HG03039 (cell line): ENCODE results near the gene GALNT10.

Source experiments
- ATAC-seq: cut with Tn5 transposase; IDR thresholded peaks from one replicate; pipeline ENCODE4 v1.9.1; 2021; ENCODE audit warnings: mild to moderate bottlenecking, moderate library complexity; ENCODE audit not compliant: unreplicated experiment

The GALNT10 gene

DNA sequence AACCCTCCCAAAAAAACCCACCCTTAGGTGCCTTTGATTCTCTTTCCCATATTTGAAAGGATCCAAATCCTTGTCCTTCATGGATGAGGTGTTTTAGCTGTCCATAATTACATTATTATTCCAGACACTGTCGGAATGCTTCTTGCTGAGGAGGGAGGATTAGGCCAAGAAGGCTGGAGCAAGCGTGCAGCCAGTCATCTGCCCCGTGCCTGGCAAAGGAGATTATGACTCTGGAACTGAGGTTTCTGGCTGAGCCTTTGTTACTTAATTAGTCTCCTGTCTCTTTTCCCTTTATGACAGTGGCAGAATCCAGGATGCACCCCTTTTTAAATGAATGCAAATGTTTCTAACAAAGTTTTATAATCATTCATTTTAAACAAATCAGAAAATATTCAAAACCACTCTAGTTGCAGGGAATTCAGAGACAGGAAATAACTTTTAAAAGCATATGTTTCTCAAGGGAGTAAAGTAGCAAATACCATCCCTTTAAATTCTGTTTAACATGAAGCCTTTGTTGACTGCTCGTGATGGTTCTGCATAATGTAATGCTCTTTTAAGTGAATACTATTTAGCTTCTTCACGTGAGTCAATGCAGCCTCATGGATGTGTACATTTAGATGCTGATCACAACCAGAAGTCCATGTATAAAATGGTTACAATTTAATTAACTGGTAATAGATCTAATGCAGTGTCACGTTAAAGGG is 69.8 kb downstream of the GALNT10 start:
- no peak for ATAC-seq

DNA sequence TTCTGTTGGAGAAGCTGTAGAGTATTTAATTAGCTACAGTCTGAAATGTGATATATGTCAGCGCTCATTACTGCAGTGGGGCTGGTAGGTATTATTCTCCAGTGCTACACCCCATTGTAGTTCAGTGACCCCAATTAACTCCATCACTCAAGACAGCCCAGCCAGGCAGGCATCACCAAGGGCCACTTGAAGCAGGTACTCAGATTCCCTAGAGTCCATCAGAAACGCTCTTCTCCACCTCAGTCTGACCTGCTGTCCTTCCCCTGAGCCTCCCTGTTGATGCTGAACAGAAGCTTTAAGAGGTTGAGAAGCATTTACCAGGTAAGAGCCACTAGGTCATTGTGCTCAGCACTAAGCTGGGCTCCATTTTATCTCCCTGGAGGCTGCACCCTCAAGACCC is 71.8 kb downstream of the GALNT10 start:
- no peak for ATAC-seq

DNA sequence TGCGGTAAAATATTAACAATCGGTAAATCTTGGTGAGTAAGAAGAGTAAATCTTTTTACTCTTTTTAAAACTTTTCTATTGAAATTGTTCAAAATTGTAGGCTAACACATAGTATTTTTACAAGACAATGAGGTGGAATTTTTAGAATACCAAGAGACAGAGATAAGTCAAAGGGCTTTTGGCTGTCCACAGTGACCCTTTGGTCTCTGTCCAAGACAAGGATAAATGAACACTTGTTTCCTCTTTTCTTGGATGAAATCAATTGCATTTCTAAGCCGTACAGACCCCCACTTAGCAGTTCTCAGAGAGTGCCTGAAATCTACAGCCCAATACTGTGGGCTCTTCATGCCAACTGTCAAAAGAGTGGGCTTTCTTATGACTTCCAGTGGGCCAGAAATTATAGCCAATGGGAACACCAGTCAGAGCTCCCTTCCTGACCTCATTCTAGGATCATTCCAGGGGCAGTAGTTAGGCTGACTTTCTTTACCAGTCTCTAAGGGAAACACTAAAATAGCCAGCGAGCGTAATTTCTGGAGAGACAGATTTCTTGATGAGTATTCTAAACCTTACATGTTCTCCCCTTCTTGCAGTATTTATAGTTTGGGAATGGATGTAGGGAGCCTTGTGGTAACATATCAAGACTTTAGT is 74.1 kb downstream of the GALNT10 start:
- ATAC-seq: no peak

DNA sequence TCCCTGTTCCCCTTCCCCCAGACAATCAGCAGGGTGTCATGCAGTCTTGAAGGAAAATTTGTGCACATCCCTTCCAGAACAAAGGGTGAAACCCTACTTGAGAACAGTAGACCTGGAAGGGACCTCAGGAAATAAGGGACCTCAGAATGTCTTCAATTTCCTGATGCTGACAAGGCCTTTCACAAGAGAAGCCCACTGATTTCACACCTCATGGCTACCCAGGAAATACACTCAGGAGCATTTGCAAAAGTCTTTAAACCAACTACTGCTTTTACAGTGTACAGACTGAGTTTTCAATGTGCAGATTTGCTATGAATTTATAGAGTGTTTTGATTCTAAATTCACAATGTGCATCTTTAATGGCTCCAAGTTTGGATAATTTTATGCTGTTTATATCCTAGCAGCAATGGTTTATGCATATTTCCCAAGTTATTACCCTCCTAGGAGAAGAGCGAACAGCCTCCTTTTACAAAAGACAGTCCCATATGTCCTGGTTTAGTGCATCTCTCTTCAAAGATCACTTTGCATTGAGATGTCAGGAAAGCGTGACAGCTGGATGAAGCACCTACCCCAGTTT is 74.8 kb downstream of the GALNT10 start:
- no peak for ATAC-seq

DNA sequence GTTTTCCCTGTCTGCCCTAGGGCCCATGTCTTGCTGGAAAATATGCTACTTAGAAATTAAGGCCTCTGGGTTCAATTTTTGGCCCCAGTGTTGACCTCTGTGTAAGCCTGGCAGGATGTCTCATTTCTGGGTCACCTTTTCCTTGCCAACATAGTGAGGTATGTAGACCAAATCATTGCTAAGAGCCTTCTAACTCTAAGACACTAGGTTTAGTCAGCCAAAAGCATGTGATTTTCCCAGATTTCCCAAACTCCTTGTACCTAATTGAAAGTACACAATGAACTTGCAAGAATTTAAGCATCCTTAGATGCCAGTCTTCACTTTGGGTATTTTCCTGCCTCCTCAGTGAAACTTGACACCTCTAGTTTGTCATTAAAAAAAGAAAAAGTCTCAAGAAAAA is 77.0 kb downstream of the GALNT10 start:
- ATAC-seq: no peak

DNA sequence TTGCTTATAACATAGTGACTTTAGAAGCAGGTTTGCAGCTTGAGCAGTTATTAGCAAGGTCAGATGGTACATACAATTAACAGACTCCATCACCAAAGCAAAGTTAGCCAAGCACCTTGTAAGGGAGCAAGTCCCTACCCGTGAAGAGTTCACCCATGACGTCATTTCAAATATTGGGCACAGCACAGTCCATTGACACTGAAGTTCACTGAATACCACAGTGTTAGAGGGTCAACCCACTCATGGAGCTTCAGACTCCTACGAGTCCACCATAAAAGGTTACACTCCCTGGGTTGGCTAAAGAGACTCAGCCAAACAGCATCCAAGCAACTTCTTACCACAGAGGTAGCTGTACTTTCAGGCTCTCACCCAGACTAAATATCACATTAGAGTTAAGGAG is 77.5 kb downstream of the GALNT10 start:
- no peak for ATAC-seq

DNA sequence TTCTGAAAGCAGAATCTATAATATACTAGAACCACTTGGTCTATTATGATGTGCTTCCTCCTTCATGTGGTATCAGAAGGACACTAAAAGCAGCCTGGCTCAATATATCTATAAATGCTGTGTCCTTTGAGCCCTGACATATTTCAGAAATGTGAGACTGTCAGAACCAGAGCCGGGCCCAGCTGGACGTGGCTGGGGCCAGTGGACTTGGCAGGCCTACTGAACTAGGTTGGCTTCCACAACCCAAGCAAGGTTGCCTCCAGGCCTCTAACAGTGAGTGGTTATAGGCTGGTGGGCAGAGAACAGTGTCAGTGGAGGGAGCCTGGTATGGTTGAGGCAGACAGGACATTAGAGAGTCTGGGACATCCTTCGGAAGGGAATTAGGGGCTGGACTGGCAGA is 78.9 kb downstream of the GALNT10 start:
- ATAC-seq: no peak

DNA sequence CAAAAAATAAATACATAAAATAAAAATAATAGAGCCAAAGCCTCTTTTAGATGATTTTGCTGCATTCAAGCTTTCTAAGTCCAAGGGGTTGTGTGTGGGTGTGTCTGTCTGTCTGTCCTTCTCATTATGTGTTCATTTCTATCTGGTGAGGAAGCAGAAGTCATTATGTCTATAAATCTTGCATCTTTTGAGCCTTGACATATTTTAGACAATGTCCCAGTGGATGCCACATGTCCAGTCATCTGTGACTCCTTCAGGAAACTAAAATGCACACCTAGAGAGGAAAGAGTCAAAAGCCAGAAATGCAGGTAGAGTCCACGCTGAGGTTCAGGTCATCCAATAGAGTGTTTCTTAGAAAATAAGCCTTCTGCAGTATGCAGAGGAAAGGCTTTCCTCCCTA is 80.9 kb downstream of the GALNT10 start:
- ATAC-seq: no peak

DNA sequence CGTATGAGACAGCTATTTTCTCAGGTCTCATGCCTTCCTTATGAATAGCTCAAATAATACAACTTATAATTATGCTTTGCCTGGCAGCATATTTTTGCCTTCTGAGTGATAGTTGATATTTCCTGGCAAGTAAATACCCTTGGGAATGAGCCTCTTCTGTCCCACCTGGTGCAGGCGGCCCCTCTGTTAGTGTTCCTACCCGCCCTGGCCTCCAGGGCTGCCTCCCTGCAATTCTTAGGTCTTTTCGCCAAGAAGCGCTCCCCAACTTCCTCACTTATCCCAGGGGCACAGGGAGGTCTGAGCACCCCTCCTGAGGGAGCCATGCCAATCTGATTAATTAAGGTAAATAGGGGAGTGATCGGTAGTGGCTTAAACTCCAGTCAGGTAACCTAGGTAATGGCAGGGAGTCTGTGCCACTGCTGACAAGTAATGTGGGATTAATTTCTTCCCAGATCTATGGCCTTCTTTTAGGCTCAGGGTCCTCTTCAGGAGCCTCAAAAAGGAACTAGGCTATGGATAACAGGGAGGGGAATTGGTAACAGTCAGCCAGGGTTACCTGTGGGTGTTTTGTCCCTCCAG is 81.5 kb downstream of the GALNT10 start:
- no peak for ATAC-seq

DNA sequence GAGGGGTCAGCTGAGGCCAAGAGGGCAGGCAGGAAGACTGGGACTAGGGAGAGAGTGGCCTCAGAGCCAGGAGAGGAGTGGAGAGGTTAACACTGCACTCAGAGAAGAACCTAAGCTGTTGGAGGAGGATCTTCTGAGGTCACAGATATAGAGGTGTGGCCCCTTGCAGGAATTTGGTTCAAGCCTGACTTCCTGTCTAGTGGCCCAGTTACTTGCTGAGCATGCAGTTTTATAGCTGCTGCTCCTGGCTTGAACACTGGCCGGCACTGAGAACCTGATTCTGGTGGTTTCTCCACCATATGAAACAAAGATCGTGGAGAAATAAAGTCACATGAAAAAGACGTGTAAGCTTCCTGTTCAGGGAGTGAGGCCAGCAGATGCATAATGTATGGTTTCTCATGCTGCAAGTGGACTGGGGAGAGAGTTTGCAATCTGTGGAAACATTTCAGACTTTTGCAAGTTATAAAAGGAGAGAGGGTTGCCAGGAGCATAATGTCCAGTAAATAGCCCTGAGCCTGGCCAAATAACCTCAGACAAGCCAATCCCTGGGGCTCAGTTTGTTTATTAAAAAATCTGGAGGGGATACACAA is 82.6 kb downstream of the GALNT10 start:
- ATAC-seq: peak; percentile 65

DNA sequence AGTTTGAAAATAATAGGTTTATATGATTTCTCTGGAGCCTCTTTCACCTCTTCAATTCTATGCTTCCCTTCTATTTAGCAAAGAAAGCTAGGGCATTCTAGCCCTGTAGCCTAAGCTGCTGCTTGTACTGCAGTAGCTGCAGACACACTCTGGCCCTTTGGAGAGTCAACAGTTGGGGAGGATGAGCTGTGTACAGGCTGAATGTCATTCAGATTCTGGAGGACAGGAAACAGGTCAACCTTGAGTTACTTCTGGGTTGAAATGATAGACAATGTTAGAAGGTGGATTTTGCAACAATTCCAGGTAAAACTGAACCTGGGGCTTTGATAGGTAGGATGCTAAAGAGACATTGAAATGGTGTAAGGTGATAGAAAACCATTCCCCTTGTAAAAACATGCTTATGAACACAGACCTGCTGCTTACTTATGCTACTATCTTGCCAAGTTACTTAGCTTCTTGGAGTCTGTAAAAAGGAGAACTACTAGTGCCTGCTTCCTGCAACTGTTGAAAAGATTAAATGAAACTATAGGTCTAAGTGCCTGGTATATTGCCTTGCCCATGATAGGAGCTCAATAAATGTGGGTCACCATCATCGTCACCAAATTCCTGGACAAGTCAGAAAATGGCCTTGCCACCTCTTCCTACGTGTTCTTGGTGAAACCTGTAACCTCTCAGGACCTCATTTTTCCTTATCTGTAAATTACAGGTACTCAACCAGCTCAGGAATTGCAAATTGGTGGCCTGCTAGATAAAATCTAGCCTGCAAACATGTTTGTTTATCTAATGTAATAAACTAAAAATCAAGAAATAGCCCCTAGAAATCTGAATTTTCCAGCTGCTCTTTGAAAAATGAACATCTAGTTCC is 83.7 kb downstream of the GALNT10 start:
- no peak for ATAC-seq

DNA sequence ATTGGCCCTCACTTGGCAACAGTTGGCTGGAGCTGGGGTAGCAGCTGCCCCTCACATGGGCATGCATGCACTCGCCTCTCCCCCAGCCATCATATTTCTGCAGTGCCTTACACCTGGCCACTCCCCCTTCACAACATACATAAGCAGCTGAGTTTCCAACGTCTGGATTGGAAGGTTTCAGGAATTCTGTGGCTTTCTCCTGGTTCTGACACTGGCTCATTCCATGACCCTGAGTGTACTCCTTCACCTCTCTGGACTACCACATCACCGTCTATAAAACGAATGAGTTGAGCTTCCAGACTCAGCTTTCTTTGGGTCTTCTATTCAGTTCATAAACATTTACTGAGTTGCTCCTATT is 84.3 kb downstream of the GALNT10 start:
- no peak for ATAC-seq

DNA sequence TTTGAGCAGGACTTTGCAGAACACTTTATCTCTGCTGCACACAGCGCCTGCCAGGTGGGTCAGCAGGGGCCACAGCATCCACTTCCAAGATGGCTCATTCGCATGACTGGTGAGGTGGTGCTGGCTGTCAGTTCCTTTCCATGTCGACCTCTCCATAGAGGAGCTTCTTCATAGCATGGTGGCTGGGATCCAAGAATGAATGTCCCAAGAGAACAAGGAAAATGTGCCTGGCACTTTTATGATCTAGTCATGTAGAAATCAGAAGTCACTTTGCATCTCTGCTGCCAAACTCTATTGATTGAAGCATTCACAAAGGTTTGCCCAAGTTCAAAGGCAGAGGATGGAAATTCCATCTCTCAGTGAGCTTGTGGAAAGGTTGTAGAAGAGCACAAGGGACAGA is 85.0 kb downstream of the GALNT10 start:
- ATAC-seq: no peak

DNA sequence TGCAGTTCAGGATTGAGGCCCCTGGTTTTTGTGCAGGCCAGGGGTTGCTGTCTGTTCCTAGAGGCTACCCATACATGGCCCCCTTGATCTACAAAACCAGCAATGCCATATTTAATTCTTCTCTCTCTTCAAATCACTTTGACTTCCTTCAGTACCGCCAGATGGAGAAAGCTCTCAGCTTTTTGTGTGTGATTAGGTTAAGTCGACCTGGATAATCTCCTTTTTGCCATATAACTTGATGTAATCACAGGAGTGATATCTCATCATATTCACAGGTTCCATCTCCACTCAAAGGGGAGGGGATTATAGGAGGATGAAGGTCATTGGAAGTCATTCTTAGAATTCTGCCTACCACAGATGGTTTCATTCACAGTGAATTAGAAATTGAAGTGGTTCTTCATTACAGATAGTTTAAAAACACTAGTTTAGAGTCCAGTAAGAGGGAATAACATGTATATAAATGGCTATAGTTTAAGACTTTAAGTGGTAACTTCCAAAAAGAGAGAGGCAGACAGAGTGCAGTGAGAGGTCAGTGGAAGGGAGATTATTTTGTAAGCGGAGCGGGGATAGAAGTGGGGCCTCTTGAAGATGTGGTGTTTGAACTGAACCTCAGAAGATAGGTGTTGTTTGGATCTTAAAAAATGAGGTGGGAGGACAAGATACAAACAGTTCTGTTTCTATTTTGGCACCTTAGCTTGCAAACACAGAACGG is 85.9 kb downstream of the GALNT10 start:
- no peak for ATAC-seq

DNA sequence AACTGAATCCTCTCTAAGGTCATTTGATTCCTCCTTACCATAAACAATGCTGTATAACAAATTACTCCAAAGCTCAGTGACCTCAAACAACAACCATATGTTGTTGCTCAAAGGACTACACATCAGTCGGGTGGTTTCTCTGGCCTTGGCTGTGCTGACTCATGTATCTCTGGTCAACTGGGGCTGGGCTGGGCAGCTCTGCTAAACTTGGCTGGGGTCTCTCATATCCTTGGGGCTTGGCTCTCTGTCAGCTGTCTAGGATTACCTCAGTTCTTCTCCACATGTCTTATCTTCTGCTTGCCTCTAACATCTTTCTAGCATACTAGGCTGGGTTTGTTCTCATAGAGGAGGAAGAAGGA is 86.4 kb downstream of the GALNT10 start:
- ATAC-seq: no peak

DNA sequence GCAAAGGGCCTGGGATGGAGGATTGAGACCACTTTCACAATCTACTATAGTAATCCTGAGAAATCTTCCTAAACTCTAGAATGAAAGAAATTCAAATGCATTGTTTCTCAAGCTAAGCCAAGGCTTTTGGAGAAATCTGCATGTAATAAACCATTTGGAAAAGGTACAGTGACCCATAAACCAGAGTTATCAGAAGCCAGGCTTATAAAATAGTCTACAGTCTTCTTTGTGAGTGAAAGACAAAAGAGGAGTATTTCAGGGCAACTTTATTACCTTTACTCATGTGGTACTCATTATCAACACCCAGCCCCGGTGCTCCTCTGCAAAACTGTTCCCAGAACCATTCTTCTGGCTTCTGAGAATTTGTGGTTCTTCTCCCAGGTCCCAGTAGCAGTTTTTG is 87.0 kb downstream of the GALNT10 start:
- ATAC-seq: no peak

DNA sequence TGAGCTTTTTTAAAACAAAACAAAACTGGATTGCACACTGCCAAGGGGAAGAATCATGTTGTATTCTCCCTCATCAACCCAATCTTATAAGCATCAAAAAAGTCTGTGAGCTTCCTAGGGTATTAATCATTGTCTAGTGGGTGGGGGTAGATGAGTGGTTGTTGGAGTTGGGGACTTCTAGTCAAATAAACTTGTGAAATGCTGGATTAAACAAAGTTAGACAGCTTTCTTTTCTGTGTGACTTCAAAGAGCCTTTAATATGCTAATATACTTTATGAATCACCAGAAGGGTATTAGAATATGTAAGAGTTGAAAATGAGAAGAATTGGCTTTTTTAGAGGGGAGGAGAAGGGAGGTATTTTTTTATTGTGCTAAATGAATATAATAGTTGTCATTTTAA is 87.7 kb downstream of the GALNT10 start:
- no peak for ATAC-seq

DNA sequence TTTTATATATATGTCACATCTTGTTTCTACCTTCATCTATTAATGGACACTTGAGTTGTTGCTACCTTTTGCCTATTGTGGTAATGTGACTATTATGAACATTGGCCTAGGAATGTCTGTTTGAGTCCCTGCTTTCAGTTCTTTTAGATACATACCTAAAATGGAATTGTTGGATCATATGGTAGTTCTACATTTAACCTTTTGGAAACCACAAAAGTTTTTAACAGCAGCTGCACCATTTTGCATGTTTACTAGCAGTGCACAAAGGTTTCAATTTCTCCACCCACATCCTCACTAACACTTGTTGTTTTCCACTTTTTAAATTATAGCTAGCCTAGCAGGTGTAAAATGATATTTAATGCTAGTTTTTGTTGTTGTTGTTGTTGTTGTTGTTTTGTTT is 88.4 kb downstream of the GALNT10 start:
- ATAC-seq: peak; percentile 39

DNA sequence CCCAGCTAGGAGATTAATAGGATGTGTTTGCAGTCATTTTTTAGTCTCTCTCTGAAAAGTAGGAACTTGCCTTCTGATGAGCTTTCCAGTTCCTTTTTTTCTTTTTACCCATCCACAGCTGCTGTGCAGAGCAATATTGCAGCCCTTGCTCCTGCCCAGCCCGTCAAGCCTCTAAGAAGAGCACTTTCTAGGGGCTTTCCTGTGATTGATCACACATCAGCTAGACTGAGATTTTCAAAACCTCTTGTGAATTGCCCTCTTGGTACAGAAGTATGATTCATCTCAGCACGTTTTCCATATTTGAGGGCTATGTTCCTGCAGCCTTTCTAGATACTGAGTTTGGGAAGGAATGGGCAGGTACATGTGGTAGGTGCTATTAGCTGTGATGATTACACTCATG is 93.9 kb downstream of the GALNT10 start:
- peak; percentile 93 for ATAC-seq

DNA sequence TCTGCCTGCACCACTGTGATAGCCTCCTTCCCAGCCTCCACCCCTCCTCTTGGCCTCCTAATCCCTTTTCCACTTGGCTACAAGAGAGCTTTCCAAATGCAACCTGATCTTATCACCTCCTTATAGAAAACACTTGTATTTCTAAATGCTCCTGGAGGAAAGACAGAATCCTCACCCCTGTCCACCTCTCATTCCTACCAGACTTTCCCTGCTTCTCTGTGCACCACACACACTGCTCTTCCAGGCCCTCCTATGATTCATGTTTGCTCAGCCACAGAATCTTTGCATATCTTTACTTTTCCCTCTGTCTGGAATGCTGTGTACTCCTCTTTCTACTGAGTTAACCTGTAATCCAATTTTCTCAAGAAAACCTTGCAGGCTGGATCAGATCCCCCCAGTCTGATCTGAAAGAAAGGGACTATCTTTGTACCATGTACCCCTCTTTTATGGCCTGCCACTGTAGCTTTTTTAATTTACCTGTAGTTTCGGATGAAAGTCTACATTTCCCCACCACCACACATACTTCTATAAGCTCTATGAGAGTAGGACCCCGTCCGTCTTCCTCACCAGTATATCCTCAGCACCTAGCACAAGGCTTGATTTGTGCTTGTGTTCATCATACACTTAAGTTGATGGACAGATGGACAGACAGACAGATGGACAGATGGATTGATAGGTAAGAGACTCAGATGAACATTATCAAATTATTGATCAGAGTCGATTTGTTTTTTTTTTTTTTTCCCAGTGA is 95.3 kb downstream of the GALNT10 start:
- no peak for ATAC-seq
